H1 (cell line): ENCODE data around the gene SYNDIG1. TPM values are rescaled to one million over a fixed set of nuclear protein-coding genes. Genes with fewer than 3 reads are reported as not detected.

Experiments
- CTCF ChIA-PET: fragments of 300-600 bp; sonication (Branson Sonifier 250); formaldehyde crosslinking; loops from one replicate; lab custom pipeline; 2021; ENCODE audit not compliant: partially characterized antibody; lab: Charles Lee
- POLR2A ChIA-PET: fragments of 300-600 bp; sonication (Branson Sonifier 250); formaldehyde crosslinking; loops from one replicate; lab custom pipeline; 2021; ENCODE audit warnings: inconsistent platforms; ENCODE audit not compliant: partially characterized antibody; lab: Charles Lee
- DNase-seq, 2 experiments: peaks; one replicate each; pipeline versions ENCODE4 v3.0.0 to v3.0.0-alpha.2; 2010 to 2022; ENCODE audit warnings: low spot score in 2 of 2, low read depth in 1 of 2, mixed read lengths in 1 of 2
- FAIRE-seq: peaks from 2 replicates; lab custom pipeline; 2011; peaks lifted over from hg19 to GRCh38; lab: Jason Lieb, UNC
- H2AFZ ChIP-seq: 2 replicates; pipeline ENCODE4 v1.8.1; 2012; ENCODE audit warnings: low read length, inconsistent platforms
- H2AK5ac ChIP-seq: 2 replicates; pipeline ENCODE4 v1.6.1; 2013; ENCODE audit warnings: low read depth, low read length
- H2BK120ac ChIP-seq: replicated peaks from 2 replicates; pipeline ENCODE3; 2013; ENCODE audit warnings: low read depth, low read length, inconsistent platforms
- H2BK12ac ChIP-seq: 2 replicates; pipeline ENCODE4 v1.6.1; 2013; ENCODE audit warnings: low read depth, low read length
- H2BK15ac ChIP-seq: 2 replicates; pipeline ENCODE4 v1.6.1; 2013; ENCODE audit warnings: low read length
- H2BK20ac ChIP-seq: 2 replicates; pipeline ENCODE4 v1.6.1; 2013; ENCODE audit warnings: low read length
- H2BK5ac ChIP-seq: 2 replicates; pipeline ENCODE4 v1.6.1; 2013; ENCODE audit warnings: low read depth, low read length
- H3K14ac ChIP-seq: 2 replicates; pipeline ENCODE4 v1.6.1; 2013; ENCODE audit warnings: inconsistent platforms; ENCODE audit not compliant: insufficient read length
- H3K18ac ChIP-seq: 2 replicates; pipeline ENCODE4 v1.6.1; 2013; ENCODE audit warnings: low read length; ENCODE audit errors: extremely low read depth
- H3K23ac ChIP-seq: 2 replicates; pipeline ENCODE4 v1.6.1; 2013; ENCODE audit warnings: inconsistent platforms; ENCODE audit not compliant: insufficient read length
- H3K23me2 ChIP-seq: 2 replicates; pipeline ENCODE4 v1.6.1; 2013; ENCODE audit warnings: low read depth, low read length
- H3K27ac ChIP-seq: 2 replicates; pipeline ENCODE4 v1.6.1; 2011; ENCODE audit warnings: low read depth, low read length, inconsistent platforms
- H3K27me3 ChIP-seq, 4 experiments: replicated peaks in 1 of 4; 1 replicate in 1 of 4; 2 replicates in 3 of 4; pipeline versions ENCODE4 v1.6.1 to v1.8.1; 2011 to 2013; ENCODE audit warnings: low read length in 3 of 4, mild to moderate bottlenecking in 3 of 4, inconsistent platforms in 2 of 4, mixed read lengths in 2 of 4, moderate library complexity in 1 of 4; ENCODE audit not compliant: control insufficient read depth in 3 of 4, insufficient read depth in 3 of 4; ENCODE audit errors: extremely low read depth in 1 of 4
- H3K36me3 ChIP-seq, 4 experiments: 2 replicates each; pipeline versions ENCODE4 v1.6.1 to v1.8.1; 2011 to 2013; ENCODE audit warnings: mild to moderate bottlenecking in 4 of 4, low read length in 3 of 4, moderate library complexity in 2 of 4, control low read depth in 1 of 4, inconsistent platforms in 1 of 4; ENCODE audit not compliant: insufficient read depth in 4 of 4, control insufficient read depth in 2 of 4
- H3K4ac ChIP-seq: replicated peaks from 2 replicates; pipeline ENCODE3; 2013; ENCODE audit warnings: low read length, low read depth, mixed read lengths, inconsistent platforms; ENCODE audit not compliant: insufficient read length
- H3K4me1 ChIP-seq, 4 experiments: replicated peaks in 1 of 4; 1 replicate in 1 of 4; 2 replicates in 3 of 4; pipeline versions ENCODE4 v1.6.1 to v1.8.1; 2011 to 2013; ENCODE audit warnings: low read length in 3 of 4, inconsistent platforms in 2 of 4, mixed read lengths in 1 of 4; ENCODE audit not compliant: insufficient read depth in 4 of 4, control insufficient read depth in 3 of 4
- H3K4me2 ChIP-seq, 2 experiments: 2 replicates each; pipeline versions ENCODE4 v1.6.1 to v1.8.1; 2011 to 2013; ENCODE audit warnings: low read depth in 2 of 2, low read length in 2 of 2, control low read depth in 1 of 2, inconsistent platforms in 1 of 2, mild to moderate bottlenecking in 1 of 2; ENCODE audit not compliant: insufficient read depth in 1 of 2
- H3K4me3 ChIP-seq, 4 experiments: fragments of 200-600, 300-600 bp in 1 of 4; sonication (generic), shearing (Covaris generic), sonication (Bioruptor Twin) in 1 of 4; 2 replicates each; pipeline versions ENCODE4 v1.5.1 to v1.8.1; 2011 to 2016; ENCODE audit warnings: low read length in 4 of 4, low read depth in 3 of 4, control low read depth in 2 of 4, inconsistent platforms in 2 of 4, mild to moderate bottlenecking in 2 of 4, mixed read lengths in 1 of 4, moderate library complexity in 1 of 4; ENCODE audit not compliant: insufficient read depth in 2 of 4; ENCODE audit errors: extremely low read depth in 1 of 4
- H3K56ac ChIP-seq: replicated peaks from 2 replicates; pipeline ENCODE3; 2013; ENCODE audit warnings: low read depth, mild to moderate bottlenecking, mixed read lengths, low read length, inconsistent platforms; ENCODE audit not compliant: insufficient read length
- H3K79me1 ChIP-seq: 2 replicates; pipeline ENCODE4 v1.6.1; 2013; ENCODE audit warnings: low read depth, low read length, control low read depth
- H3K79me2 ChIP-seq, 2 experiments: 2 replicates each; pipeline versions ENCODE4 v1.6.1 to v1.8.1; 2012 to 2013; ENCODE audit warnings: low read length in 2 of 2, mild to moderate bottlenecking in 2 of 2, inconsistent platforms in 1 of 2; ENCODE audit not compliant: insufficient read depth in 2 of 2, control insufficient read depth in 1 of 2
- H3K9ac ChIP-seq, 4 experiments: replicated peaks in 1 of 4; 1 replicate in 1 of 4; 2 replicates in 3 of 4; pipeline versions ENCODE4 v1.6.1 to v1.8.1; 2011 to 2013; ENCODE audit warnings: low read depth in 3 of 4, low read length in 3 of 4, control low read depth in 2 of 4, mild to moderate bottlenecking in 2 of 4, moderate library complexity in 2 of 4, inconsistent platforms in 1 of 4; ENCODE audit errors: extremely low read depth in 1 of 4
- H3K9me3 ChIP-seq, 2 experiments: 2 replicates each; pipeline versions ENCODE4 v1.6.1 to v1.8.1; 2012 to 2013; ENCODE audit warnings: mild to moderate bottlenecking in 2 of 2, moderate library complexity in 2 of 2, control low read depth in 1 of 2, inconsistent platforms in 1 of 2, low read depth in 1 of 2, low read length in 1 of 2, mixed read lengths in 1 of 2; ENCODE audit not compliant: insufficient read depth in 2 of 2
- H4K20me1 ChIP-seq, 2 experiments: replicated peaks in 1 of 2; 2 replicates each; pipeline versions ENCODE3 to v1.8.1; 2011 to 2013; ENCODE audit warnings: inconsistent platforms in 2 of 2, low read length in 2 of 2, mild to moderate bottlenecking in 1 of 2; ENCODE audit not compliant: insufficient read depth in 2 of 2, control insufficient read depth in 1 of 2
- H4K5ac ChIP-seq: 2 replicates; pipeline ENCODE4 v1.6.1; 2013; ENCODE audit warnings: low read length, low read depth, mixed read lengths, inconsistent platforms; ENCODE audit not compliant: insufficient read length
- H4K8ac ChIP-seq: 2 replicates; pipeline ENCODE4 v1.8.0; 2013; ENCODE audit warnings: mild to moderate bottlenecking, moderate library complexity, low read length, inconsistent platforms; ENCODE audit not compliant: insufficient read depth; ENCODE audit errors: extremely low read depth
- H4K91ac ChIP-seq: replicated peaks from 2 replicates; pipeline ENCODE3; 2013; ENCODE audit warnings: low read length, mixed read lengths, inconsistent platforms; ENCODE audit not compliant: insufficient read length
- CBX5 ChIP-seq: fragments of 300-800, 300-1000 bp; sonication (generic); IDR thresholded peaks from 2 replicates; pipeline ENCODE4 v1.7.1; 2016; ENCODE audit warnings: antibody characterized with exemption, low read length, low read depth
- CBX8 ChIP-seq: fragments of 300-800, 300-1000 bp; sonication (generic); IDR thresholded peaks from 2 replicates; pipeline ENCODE4 v1.7.1; 2016; ENCODE audit warnings: low read depth, low read length, borderline replicate concordance
- CTCF ChIP-seq, 3 experiments: IDR thresholded peaks; 1 replicate in 2 of 3; 2 replicates in 1 of 3; pipeline versions ENCODE4 v1.5.1 to v1.6.1; 2011; ENCODE audit warnings: low read length in 3 of 3, mild to moderate bottlenecking in 3 of 3, inconsistent platforms in 2 of 3, low read depth in 1 of 3, moderate library complexity in 1 of 3; ENCODE audit not compliant: insufficient read depth in 1 of 3; ENCODE audit errors: control extremely low read depth in 1 of 3
- FOSL1 ChIP-seq: IDR thresholded peaks from 2 replicates; pipeline ENCODE4 v1.6.1; 2011; ENCODE audit warnings: mild to moderate bottlenecking, low read depth, low read length, moderate library complexity; ENCODE audit not compliant: insufficient read depth
- GTF2F1 ChIP-seq: IDR thresholded peaks from 2 replicates; pipeline ENCODE4 v1.6.1; 2012; ENCODE audit warnings: low read depth, low read length, improper control_type of control experiment, borderline replicate concordance
- HDAC6 ChIP-seq: IDR thresholded peaks from one replicate; pipeline ENCODE4 v1.7.1; 2012; ENCODE audit warnings: low read depth, mild to moderate bottlenecking, inconsistent platforms, low read length, moderate library complexity
- KDM4A ChIP-seq: IDR thresholded peaks from one replicate; pipeline ENCODE4 v1.7.1; 2012; ENCODE audit warnings: low read depth, mild to moderate bottlenecking, moderate library complexity, low read length, inconsistent platforms; ENCODE audit not compliant: severe bottlenecking
- KDM5A ChIP-seq: fragments of 200-600 bp; IDR thresholded peaks from 2 replicates; pipeline ENCODE4 v1.7.1; 2012; ENCODE audit warnings: mild to moderate bottlenecking, low read length, inconsistent platforms, mixed read lengths
- POU5F1 ChIP-seq: IDR thresholded peaks from 2 replicates; pipeline ENCODE4 v1.6.1; 2011; ENCODE audit warnings: low read depth, mild to moderate bottlenecking, low read length, moderate library complexity
- SP2 ChIP-seq: IDR thresholded peaks from 2 replicates; pipeline ENCODE4 v1.6.1; 2012; ENCODE audit warnings: mild to moderate bottlenecking, low read length, inconsistent platforms
- SRF ChIP-seq: IDR thresholded peaks from 2 replicates; pipeline ENCODE4 v1.6.1; 2011; ENCODE audit warnings: mild to moderate bottlenecking, low read depth, low read length, moderate library complexity
- TCF12 ChIP-seq: IDR thresholded peaks from 2 replicates; pipeline ENCODE4 v1.6.1; 2011; ENCODE audit warnings: low read depth, mild to moderate bottlenecking, low read length
- WGBS, 2 experiments: shearing (Covaris generic) in 1 of 2; methylation state at CpG; one replicate each; pipeline versions ENCODE4 v1.1.6 to v1.1.7; 2013 to 2015; ENCODE audit warnings: low lambda C conversion rate in 2 of 2, mixed read lengths in 2 of 2, inconsistent platforms in 1 of 2, low coverage in 1 of 2, missing lambda C conversion rate in 1 of 2; ENCODE audit not compliant: insufficient replicate concordance in 2 of 2, insufficient coverage in 1 of 2, insufficient read length in 1 of 2; ENCODE audit errors: extremely low coverage in 1 of 2, missing lambda C conversion rate in 1 of 2; 5-methylcytosine and 5-hydroxymethylcytosine counted together
- polyA plus RNA-seq, 7 experiments: library from polyadenylated mRNA; depleted of rRNA in 3 of 7; stranded (reverse) in 5 of 7; unstranded in 2 of 7; fragments of >200 nt in 5 of 7; fragments of 200-250 nt in 2 of 7; gene quantifications; 1 replicate in 5 of 7; 2 replicates in 1 of 7; 4 replicates in 1 of 7; pipeline versions ENCODE4 v1.2.1 to v1.2.3, GENCODE V29; 2011 to 2013; ENCODE audit warnings: missing spikeins in 2 of 7, mixed read lengths in 2 of 7
- total RNA-seq: library from RNA; stranded (reverse); fragmentation: NEBNext Ultra II Directional; extraction: Animal tissue kit (Norgen Biotek cat#: 25700); gene quantifications from 2 replicates; pipeline ENCODE4 v1.2.1, GENCODE V29; 2021

The SYNDIG1 gene
- total and polyA plus RNA-seq, 2 of the 8 experiments (the other 6 are each of a cell fraction or from before 2014, with no cell fraction given): 6.5 to 7.8 TPM

GRCh38 chr20:24653306-24653705 is 183.9 kb downstream of the SYNDIG1 start:
- Histone ChIP-seq H2BK20ac (no peak overlapping the region), H3K9ac (no peak overlapping the region), H2BK12ac (no peak overlapping the region), H4K8ac (no peak overlapping the region; the same call in 1 of the 2 replicates), H3K14ac (no peak overlapping the region), H2BK5ac (no peak overlapping the region), H4K5ac (no peak overlapping the region), H3K27ac (no peak overlapping the region), H3K4me2 (no peak overlapping the region), H3K36me3 (no peaks in the 10 kb centered on the region), H2BK15ac (no peak overlapping the region), H3K4ac (no peak overlapping the region), H3K23me2 (no peaks in the 10 kb centered on the region; the same call in 1 of the 2 replicates), H3K79me1 (no peaks in the 10 kb centered on the region; the same call in 1 of the 2 replicates), H3K18ac (no peak overlapping the region), H2AK5ac (no peak overlapping the region), H3K27me3 (no peaks in the 10 kb centered on the region), H4K91ac (no peak overlapping the region), H2AFZ (no peak overlapping the region), H3K4me1 (no peaks in the 10 kb centered on the region), H3K56ac (no peak overlapping the region), H3K23ac (no peak overlapping the region), H3K79me2 (no peaks in the 10 kb centered on the region), H4K20me1 (no peaks in the 10 kb centered on the region), H3K4me3 (no peak overlapping the region), H3K9me3 (no peaks in the 10 kb centered on the region), H2BK120ac (no peak overlapping the region)
- ChIA-PET POLR2A (interaction anchor here (0.6 to 1.1 kb wide), 2 partner anchors 22 to 690 kb away, joined by 3 to 4 read pairs; no protein-coding TSS in a partner anchor), CTCF (no interaction called here)
- DNase-seq (no peak), FAIRE-seq (no peak)
- WGBS, 2 experiments: 89% methylated on average over 5 of the region's 5 CpGs; no CpG with 5 or more reads in 1 of the 2 experiments
- no peak for TF ChIP-seq FOSL1
- no peak for TF ChIP-seq CTCF (IDR thresholded peaks at IDR 0.05; ENCODE audit: control extremely low read depth in 1 of 3, insufficient read depth in 1 of 3, low read depth in 1 of 3, low read length in 3 of 3)
- TF ChIP-seq HDAC6: no peak
- no peak for TF ChIP-seq POU5F1
- TF ChIP-seq CBX8: no peak
- no peak for TF ChIP-seq KDM4A
- TF ChIP-seq CBX5: no peak
- no peak for TF ChIP-seq SRF
- no peak for TF ChIP-seq TCF12
- no peak for TF ChIP-seq GTF2F1
- TF ChIP-seq SP2: no peak
- TF ChIP-seq KDM5A: no peak
